RCC 7860 (cell line): ENCODE data around the gene LYAR.

ENCODE experiments used
- DNase-seq: peaks from one replicate; pipeline ENCODE4 v3.0.0-alpha.2; 2015; ENCODE audit warnings: low spot score
- FAIRE-seq: peaks from 2 replicates; lab custom pipeline; 2012; peaks lifted over from hg19 to GRCh38; lab: Jason Lieb, UNC

LYAR gene

DNA sequence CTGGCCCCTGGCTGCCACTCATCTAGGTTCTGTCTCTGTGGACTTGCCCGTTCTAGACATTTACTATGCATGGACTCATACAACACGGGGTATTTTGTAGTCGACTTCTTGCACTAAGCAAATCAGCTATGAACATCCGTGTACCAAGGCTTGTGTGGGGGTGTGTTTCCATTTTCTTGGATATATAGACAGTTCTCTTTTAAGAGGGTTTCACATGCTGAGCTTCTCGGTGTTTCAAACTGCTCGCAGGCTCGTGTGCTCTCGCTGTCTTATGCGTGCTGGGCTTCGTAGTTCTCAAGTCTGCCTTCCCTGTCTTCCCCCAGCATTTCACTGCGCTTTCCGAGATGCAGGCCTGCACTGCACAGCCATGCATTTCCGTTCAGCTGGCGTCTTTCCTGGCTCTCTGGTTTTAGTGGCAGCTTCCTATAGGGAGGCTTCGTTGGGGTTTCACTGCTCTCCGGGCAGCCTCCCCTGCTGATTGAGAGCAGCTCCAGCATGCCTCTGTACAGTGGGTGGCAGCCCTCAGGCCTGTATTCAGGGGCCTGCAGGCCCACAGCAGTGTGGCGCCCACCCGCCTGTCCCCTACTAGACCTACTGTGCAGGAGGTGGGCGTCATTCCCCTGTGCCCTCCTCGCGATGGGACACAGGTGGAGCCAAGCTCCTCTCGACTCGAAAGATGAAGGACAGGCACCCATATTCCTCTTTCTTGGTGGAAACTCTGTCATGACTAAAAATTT lies 27.7 kb upstream of the LYAR start:
- no peak for FAIRE-seq
- no peak for DNase-seq

DNA sequence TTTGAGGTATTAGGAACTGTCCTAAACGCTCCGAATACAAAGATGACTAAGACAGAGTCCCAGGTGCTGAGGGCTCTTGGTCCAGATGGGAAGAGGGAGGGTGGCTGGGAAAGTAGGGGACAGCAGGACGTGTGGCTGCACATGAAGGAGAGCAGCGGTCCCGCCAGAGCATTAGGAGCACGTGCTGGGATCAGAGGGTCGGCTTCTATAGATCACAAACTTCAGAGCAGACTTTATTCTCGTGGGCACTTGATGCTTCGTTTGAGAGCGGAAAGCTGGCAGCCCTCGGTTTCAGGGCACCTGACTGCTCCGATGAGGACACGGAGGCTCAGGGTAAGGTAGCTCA lies 26.2 kb upstream of the LYAR start:
- DNase-seq: no peak
- FAIRE-seq: no peak

DNA sequence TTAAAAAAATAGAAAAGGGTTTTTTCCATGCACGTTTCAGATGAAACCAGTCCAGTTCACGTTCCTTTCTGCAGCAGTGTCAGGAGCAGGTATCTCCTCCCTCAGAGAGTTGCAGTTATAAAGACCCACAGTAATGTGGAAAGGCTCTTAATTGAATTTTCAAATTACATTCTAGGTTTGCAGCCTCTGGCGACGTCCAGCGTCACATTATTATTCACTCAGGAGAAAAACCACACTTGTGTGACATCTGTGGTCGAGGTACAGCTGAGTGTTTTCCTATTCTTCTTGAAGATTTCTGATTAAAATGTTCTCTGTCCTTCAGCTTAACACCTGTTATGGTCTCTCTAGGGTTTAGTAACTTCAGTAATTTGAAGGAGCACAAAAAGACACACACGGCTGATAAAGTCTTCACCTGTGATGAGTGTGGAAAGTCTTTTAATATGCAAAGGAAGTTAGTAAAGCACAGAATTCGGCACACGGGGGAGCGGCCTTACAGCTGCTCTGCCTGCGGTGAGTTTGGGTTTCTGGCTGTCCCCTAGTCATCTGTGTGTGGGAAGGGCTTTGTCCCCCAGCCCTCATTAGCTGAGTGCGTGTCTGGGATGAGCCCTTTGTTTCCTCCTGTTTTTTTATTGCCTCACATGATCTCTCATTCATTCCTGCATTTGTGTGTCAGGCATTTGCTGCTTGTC lies 25.7 kb upstream of the LYAR start:
- no peak for FAIRE-seq
- no peak for DNase-seq

DNA sequence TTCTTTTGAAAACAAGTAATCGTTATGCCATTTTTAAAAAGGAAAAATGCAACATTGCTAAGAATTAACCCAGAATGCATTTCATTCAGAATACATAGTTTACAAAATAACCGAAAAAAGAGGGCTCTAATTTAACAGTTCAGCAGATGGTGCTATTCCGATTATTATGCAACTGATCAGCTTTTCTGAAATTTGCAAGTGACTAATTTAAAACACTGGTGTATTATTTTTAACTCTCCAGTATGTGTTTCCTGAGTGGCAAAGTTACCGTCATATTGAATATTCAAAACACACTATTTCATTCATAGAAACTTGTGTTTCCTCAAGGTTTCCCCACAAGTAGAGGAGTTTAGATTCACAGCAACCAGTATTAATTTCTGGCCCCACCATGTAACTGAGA lies 21.2 kb upstream of the LYAR start:
- no peak for FAIRE-seq
- DNase-seq: no peak

DNA sequence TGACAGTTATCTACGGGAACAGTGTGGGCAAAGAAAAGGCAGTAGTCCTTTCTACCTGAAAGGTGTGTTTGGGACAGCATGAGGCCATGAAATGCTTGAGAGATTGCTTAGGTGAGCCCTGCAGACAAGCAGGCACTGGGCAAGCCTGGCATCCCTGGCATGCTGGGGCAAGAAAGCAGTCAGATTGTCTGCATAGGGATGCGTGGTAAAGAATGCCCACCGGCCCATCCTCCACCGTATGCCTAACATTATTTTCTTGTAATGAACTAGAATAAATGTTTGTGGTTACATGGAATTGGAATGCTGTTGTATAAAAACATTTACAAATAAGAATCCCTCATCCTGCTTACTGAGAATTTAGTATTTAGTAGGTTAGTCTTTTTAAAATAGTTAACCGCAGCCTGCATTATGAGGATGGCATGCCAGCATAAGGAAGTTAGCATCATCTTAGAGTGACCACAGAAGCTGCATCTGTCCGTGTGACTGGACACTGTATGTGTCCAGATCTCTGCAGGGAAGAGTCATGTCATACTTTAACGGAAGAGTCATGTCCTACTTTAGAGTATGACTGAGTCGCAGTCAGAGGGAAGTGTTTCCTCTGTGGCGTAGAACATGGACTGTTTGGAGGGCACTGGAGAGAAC lies 19.0 kb upstream of the LYAR start:
- peak; percentile 63 for DNase-seq
- no peak for FAIRE-seq

DNA sequence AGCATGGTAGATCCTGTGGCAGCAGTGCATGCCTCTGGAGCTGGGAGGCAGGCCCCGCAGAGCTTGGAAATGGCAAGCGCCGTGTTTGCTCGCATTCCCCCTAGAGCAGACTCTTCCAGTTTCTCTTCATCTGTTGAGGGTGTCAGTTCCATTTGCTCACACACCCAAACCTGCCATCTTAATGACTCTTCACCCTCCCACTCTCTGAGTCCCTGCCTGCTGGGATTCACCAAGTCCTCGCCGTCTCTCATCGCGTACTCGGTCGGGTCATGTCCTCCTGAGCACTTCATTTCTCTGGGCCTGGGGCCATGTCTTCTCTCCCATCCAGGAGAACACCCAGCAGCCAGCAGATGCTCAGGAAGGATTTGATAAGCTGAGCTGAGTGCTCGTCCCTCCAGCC lies 17.0 kb upstream of the LYAR start:
- FAIRE-seq (no peak), DNase-seq (no peak)

DNA sequence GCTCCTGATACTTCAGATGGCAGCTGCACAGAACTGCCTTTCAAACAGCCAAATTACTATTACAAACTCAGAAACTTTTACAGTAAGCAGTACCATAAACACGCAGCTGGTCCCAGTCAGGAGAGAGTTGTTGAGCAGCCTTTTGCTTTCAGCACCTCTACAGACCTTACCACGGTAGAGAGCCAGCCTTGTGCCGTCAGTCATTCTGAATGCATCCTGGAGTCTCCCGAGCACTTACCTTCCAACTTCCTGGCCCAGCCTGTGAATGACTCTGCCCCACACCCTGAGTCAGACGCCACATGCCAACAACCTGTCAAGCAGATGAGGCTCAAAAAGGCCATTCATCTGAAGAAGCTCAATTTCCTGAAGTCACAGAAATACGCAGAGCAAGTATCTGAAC lies 12.5 kb upstream of the LYAR start:
- DNase-seq (no peak), FAIRE-seq (no peak)

DNA sequence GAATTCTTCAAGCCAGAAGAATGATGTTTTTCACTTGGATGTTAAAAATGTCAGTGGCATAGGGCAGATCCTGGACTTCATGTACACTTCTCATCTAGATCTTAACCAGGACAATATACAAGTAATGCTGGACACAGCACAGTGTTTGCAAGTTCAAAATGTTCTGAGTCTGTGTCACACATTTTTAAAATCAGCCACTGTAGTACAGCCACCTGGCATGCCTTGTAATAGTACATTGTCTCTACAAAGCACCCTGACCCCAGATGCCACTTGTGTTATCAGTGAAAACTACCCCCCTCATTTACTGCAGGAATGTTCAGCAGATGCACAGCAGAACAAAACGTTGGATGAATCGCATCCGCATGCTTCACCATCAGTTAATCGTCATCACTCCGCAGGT lies 12.0 kb upstream of the LYAR start:
- FAIRE-seq (no peak), DNase-seq (no peak)

DNA sequence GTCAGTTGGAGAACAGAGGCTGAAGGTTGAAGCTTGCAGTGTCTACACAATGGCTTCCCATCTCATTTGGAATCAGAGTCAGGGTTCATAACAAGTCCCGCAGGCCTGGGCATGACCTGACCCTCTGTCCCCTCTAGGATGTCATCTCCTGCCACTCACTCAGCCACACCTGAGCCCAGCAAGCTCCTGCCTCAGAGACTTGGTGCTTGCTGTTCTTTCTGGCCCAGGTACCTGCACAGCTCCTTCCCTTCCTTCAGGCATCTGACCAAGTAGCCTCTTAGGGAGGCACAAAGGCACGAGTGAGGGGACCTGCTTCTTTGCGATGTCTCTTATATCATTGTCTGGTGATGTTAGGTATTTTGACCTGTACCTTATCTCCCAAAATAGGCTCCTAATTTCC lies 9.1 kb upstream of the LYAR start:
- FAIRE-seq (no peak), DNase-seq (no peak)

DNA sequence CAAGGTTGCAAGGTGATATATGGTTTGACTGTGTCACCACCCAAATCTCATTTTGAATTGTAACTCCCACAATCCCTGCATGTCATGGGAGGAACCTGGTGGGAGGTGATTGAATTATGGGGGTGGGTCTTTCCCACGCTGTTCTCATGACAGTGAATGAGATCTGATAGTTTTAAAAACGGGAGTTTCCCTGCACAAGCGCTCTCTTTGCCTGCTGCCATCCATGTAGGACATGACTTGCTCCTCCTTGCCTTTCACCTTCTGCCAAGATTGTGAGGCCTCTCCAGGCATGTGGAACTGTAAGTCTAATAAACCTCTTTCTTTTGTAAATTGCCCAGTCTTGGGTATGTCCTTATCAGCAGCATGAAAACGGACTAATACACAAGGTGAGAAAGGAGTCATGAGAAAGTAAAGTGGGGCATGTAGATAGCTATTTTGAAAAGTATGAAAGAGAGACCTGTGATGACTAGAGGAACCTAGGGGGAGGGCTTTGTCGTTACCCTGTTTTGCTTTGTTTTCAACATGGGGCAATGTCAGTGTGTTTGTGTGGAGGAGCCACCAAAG lies 6.4 kb upstream of the LYAR start:
- no peak for FAIRE-seq

DNA sequence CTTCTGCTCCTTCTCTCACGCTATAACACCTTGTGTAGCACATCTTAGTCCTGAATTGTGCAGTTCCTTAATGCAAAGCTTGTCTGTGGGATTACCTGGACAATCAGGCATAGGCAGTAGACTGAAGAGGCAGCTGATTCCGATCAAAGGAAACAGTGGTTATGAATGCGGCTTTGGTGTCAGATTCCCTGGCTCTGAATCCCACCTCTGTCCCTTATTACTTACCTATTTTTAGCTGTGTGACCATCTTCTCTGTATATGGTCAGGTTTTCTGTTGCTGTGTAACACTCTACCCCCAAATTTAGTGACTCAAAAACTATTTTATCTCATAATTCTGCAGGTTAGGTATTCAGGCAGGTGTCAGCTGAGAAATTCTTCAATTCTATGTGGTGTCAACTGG lies 3.3 kb upstream of the LYAR start:
- no peak for FAIRE-seq
- DNase-seq: no peak

More for the DNA sequence above, 6.4 kb upstream of the LYAR start:
- DNase-seq: no peak

DNA sequence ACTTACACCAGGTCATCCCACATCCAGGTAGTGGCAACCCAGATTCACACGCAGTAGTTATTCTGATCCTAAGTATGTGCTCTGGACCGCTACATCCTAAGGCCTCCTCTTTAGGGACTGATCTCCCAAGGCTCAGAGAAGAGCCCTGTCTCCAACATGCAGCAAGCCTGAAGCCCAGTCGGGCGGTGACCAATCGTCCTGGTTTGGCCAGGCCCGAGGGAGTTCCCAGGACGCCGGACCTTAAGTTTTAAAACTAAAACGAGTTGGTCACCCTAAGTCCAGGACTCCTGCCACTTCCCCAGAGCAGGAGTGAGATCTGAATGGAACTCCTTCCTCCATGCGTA lies 385 bp downstream of the LYAR start:
- no peak for FAIRE-seq
- no peak for DNase-seq

DNA sequence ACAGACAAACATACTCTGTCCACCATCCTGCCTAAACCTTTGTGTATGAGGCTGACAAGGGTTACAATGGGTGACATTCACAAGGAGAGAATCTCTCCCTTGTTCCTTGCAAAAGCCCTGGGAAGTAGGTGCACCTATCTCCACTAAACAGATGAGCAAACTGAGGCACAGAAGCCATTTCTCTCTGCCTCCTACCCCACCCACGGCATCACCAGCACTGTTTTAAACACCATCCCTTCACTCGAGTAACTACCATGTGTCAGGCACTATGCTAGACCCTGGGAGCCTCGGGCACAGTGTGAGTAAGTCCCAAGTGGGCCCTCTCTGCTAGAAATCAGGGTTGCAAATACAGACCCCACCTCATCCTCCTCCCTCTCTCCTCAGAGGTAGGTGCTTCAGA lies 899 bp downstream of the LYAR start:
- DNase-seq: no peak
- no peak for FAIRE-seq

DNA sequence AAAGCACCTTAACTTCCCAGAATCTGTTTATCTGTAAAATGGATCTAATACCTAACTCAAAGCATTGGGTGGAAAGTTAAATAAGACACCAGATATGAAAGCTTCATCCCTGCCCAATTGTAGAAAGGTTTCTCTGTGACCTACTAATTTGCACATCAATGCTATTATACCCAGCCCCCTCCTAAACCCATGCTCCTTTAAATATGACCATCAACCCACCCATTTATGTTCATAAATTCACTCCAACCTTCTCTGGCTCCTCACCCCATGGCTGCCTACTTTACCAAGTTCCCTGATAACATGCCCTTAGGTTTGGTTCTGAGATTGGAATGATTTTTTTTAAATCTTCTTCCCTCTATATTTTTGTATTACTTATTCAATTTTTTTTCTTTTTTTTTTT lies 1.9 kb downstream of the LYAR start:
- DNase-seq (no peak), FAIRE-seq (no peak)

DNA sequence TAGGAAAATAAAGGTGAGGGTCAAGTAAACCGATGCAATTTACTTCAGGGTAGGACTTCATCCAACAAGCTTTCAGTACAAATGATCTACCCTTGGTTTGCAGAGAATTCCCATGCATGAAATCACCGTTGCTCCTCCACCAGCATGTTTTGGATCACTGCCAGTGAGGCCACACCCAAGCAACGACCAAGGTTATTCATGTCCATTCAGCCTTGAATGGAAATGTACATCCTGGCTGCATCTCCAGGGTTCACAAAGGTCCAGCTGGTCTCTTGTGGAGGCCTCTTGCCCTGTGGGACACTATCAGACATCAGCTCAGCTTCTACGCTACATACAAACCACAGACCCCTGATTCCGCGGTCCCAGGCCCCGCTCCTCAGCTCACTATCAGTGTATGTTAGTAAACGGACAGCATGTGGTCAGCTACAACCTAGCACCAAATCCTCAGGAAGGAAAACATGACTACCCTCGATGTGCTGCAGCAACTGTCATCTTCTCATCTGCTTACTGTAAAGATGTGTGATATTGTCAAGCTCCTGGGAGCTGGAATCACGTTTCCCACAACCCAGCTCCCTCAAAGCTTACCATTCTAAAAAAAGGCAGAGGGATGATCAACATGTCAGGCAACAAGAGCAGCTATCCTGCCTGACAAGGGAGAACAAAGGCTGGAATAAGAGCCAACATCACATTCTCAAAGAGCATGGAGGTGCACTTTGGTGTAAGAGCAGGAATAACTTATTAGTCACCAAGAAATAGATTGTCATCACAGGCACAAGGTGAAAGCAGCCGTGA lies 4.9 kb downstream of the LYAR start:
- DNase-seq (peak; percentile 26), FAIRE-seq (no peak)

DNA sequence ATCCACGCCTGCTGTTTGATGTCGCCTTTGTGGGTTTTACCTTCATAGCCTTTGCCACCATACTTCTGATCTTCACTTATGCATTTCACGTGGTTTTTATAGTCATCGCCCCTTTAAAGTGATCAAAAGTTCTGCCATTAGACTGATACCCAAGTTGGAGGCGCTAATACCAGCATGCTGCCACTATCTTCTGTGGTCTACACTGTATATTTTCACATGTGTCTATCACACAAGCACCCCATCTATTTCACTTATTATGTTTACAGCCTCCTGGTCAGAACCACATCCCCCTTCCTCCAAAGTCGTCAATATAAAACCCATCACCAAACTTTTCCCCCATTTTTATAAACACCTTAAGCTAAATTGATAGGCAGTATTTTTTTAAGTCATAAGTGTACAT lies 8.2 kb downstream of the LYAR start:
- no peak for DNase-seq
- FAIRE-seq: no peak

DNA sequence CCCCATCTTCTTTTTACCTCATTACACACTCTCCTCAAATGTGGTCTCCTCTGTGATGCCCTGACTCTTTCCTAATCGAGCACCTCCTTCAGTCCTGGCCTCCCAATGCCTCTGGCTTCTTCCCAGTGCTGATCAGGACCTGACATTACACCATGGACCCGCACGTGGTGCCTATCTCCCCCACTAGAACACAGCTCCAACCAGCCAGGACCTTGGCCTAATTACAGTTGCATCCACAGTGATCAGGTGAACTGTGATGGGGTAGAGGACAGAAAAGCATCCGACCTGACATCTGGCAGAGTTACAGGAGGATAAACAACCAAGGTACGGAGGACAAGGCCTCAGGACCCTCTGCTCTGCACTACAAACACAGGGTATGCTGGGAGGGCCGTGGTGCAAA lies 12.4 kb downstream of the LYAR start:
- no peak for DNase-seq
- no peak for FAIRE-seq

DNA sequence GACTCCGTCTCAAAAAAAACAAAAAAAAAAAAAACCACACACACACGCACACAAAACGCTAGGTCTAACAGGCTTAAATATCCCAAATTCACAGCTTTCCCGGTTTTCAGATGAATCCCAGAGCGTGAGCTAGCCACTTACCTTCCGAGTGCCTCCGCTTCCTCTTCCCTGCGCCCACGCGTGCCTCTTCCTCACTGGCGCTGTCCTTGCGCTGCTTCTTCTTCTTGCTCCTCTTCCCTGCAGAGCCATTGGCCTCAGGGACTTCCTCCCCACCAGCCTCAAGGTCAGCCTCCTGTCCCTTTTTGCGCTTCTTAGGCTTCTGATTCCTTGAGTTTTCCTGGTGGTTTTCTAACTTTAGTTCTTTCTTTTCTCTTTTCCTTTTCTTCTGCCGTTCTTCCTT lies 15.7 kb downstream of the LYAR start:
- no peak for DNase-seq
- no peak for FAIRE-seq

DNA sequence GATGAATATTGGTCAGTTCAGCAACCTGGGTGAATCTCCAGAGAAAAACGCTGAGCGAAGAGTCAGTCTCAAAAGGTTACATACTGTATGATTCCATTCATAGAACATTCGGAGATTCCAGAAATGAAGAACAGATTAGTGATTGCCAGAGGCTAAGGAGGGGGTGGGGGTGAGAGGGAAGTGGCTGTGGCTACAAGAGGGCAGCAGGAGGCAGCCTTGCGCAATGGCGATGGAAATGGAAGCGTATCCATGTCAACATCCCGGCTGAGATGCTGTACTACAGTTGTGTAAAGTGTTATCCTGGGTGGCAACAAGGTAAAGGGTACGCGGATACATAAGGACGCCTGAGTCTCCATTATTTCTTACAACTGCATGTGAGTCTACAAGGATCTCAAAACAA lies 18.0 kb downstream of the LYAR start:
- FAIRE-seq (no peak), DNase-seq (no peak)

DNA sequence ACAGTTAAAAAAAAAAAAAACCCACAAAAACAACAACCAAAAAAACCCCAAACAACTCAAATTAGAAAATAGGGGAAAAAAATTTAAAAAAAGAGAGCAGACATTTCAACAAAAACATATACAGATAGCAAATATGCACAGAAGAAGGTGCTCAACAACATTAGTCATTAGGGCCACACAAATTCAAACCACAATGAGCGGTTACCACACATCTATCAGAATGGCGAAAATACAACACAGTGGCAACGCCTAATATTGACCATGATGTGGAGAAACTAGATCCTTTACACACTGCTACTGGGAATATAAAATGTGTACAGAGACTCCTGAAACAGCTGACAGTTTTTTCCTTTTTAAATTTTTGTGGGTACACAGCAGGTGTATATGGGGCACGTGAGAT lies 19.4 kb downstream of the LYAR start:
- no peak for FAIRE-seq
- DNase-seq: no peak

DNA sequence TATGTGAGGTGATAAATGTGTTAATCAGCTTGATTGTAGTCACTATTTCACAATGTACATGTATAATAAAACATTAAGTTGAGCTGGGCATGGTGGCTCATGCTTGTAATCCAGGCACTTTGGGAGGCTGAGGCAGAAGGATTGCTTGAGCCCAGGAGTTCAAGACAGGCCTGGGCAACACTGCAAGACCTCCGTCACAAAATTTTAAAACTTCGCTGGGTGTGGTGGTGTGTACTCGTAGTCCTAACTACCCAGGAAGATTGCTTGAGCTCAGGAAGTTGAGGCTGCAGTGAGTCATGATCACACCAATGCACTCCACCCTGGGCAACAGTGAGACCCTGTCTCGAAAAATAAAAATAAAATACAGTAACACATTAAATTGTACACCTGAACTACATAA lies 20.1 kb downstream of the LYAR start:
- no peak for DNase-seq
- no peak for FAIRE-seq
